Uterus (tissue), 4 donors: Measurements from ENCODE around the gene ZYX. TPM values are rescaled to one million over a fixed set of nuclear protein-coding genes. Genes with fewer than 3 reads are reported as not detected.
"Not testable (repeated sequence)": the region's sequence is repeated elsewhere in the genome, so short reads cannot be mapped to it uniquely, and the experiment has no call there.

Source experiments
- DNase-seq, 2 donors: peaks; one replicate each; pipeline ENCODE4 v3.0.0-alpha.2; 2019 to 2020
- H3K27ac ChIP-seq, 2 donors: fragments of 200-600 bp; sonication (generic); 1 replicate in 1 of 2; 2 replicates in 1 of 2; pipeline ENCODE4 v1.5.1; 2016 to 2018
- H3K27me3 ChIP-seq, 2 donors: fragments of 200-600 bp; sonication (generic); one replicate each; pipeline ENCODE4 v1.5.1; 2018 to 2019; ENCODE audit warnings: control low read depth in 1 of 2
- H3K36me3 ChIP-seq, 2 donors: fragments of 200-600 bp; sonication (generic); one replicate each; pipeline ENCODE4 v1.5.1; 2019; ENCODE audit warnings: control low read depth in 1 of 2
- H3K4me1 ChIP-seq, 2 donors: fragments of 200-600 bp; sonication (generic); one replicate each; pipeline ENCODE4 v1.5.1; 2018 to 2019; ENCODE audit warnings: control low read depth in 1 of 2
- H3K4me3 ChIP-seq, 2 donors: fragments of 200-600 bp; sonication (generic); 1 replicate in 1 of 2; 2 replicates in 1 of 2; pipeline ENCODE4 v1.5.1; 2018 to 2019; ENCODE audit warnings: mild to moderate bottlenecking in 1 of 2
- H3K9me3 ChIP-seq, 2 donors: fragments of 200-600 bp; sonication (generic); one replicate each; pipeline ENCODE4 v1.5.1; 2019; ENCODE audit warnings: control low read depth in 1 of 2
- POLR2A ChIP-seq, 2 donors: fragments of 450-650 bp; IDR thresholded peaks; one replicate each; pipeline ENCODE4 v1.6.1; 2016; ENCODE audit warnings: antibody characterized with exemption in 2 of 2, mild to moderate bottlenecking in 1 of 2, moderate library complexity in 1 of 2
- intact Hi-C: fragments of 100-400 bp; cut with DNase I; formaldehyde crosslinking; loops from one replicate; pipeline ENCODE4 v1.15.1; 2023; ENCODE audit warnings: low total_unique reads
- total RNA-seq, 4 donors: library from RNA; depleted of rRNA in 3 of 4; stranded (reverse); fragments of >200 nt in 3 of 4; gene quantifications; one replicate each; pipeline versions ENCODE4 v1.1.0 to v1.2.4, GENCODE V29; 2014 to 2023
- TF ChIP-seq, protein P1 (sequence below), 4 experiments: fragments of 200-600 bp in 2 of 4; fragments of 450-650 bp in 2 of 4; sonication (generic) in 2 of 4; IDR thresholded peaks; one replicate each; pipeline ENCODE4 v1.5.1; 2016 to 2019; ENCODE audit warnings: antibody characterized with exemption in 4 of 4, mild to moderate bottlenecking in 2 of 4, moderate library complexity in 1 of 4
- donor health status: DM: yes; HTN: yes; CAD: no.

Gene ZYX
- total RNA-seq, 4 donors from 2014 or later = 46.0 to 494 (median 95.9) TPM

DNA sequence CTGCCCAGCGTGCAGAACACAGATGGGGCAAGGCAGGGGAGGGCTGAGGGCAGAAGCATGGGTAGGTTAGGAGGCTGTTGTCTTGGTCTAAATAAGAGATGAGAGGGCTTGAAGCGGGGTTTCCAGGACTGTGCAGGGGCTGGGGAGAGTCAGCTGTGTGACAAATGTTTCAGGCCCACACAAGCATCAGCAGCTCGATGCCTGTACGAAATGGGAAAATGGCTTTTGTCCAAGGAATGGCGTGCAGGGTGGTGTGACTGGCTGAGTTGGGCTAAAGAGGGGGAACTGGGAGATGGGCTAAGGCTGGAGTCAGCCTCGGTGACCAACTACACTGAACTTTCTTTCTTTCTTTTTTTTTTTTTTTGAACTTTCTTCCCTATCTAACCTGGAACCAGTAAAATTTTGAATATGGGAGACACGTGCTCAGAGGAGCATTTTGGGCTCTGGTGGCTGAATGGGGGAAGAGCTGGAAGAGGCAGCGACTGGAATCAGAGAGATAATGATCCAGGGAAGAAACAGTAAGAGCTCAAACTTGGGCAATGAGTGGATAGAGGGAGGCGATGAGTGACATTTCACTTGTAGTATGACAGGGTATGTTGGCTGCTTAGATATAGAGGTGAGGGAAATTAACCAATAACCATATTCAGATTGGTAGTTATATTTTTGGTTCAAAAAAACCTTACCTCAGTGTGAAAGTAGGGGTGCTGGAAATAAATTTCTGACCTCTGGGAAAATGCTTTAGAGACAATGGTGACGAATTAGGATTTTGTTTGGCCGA is 37.7 kb downstream of the ZYX start:
- intact Hi-C loops = loop anchor here (5.0 kb wide), 1 partner anchor 182 kb away; no protein-coding TSS in a partner anchor
- Histone ChIP-seq H3K36me3 (no peaks in the 10 kb centered on the region), H3K4me1 (no peaks in the 10 kb centered on the region), H3K4me3 (no peak overlapping the region), H3K9me3 (no peaks in the 10 kb centered on the region), H3K27me3 (no peaks in the 10 kb centered on the region), H3K27ac (no peak overlapping the region)
- TF ChIP-seq POLR2A (IDR thresholded peaks at IDR 0.05) = no peak
- TF ChIP-seq, protein P1, sequence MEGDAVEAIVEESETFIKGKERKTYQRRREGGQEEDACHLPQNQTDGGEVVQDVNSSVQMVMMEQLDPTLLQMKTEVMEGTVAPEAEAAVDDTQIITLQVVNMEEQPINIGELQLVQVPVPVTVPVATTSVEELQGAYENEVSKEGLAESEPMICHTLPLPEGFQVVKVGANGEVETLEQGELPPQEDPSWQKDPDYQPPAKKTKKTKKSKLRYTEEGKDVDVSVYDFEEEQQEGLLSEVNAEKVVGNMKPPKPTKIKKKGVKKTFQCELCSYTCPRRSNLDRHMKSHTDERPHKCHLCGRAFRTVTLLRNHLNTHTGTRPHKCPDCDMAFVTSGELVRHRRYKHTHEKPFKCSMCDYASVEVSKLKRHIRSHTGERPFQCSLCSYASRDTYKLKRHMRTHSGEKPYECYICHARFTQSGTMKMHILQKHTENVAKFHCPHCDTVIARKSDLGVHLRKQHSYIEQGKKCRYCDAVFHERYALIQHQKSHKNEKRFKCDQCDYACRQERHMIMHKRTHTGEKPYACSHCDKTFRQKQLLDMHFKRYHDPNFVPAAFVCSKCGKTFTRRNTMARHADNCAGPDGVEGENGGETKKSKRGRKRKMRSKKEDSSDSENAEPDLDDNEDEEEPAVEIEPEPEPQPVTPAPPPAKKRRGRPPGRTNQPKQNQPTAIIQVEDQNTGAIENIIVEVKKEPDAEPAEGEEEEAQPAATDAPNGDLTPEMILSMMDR (IDR thresholded peaks at IDR 0.05) = no peak
- DNase-seq = no peak

DNA sequence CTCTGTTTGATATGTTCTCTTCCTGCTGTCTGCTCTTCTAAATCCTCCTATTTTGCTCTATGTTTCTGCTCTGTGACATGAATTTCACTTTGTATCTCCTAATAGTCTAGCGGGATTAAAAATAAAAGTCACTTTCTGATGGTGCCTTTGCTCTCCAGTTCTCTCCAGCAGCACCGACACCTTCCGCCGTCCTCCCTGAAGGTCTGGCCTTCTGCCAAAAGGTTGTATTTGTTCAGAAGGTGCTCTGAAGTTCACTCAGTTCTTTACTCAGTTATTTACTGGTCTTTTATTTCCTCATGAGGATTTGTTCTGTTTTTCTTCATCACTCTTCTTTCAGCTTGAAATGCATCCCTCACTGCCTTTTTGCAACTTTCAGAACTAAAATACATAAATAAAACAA is 38.7 kb downstream of the ZYX start:
- H3K27me3 ChIP-seq = no peaks in the 10 kb centered on the region
- intact Hi-C loops = loop anchor here (5.0 kb wide), 1 partner anchor 183 kb away; no protein-coding TSS in a partner anchor
- no peaks in the 10 kb centered on the region for H3K9me3 ChIP-seq
- no peak for DNase-seq
- TF ChIP-seq POLR2A (IDR thresholded peaks at IDR 0.05) = no peak
- TF ChIP-seq, protein P1 (IDR thresholded peaks at IDR 0.05) = no peak
- no peak overlapping the region for H3K4me3 ChIP-seq
- no peak overlapping the region for H3K27ac ChIP-seq
- H3K36me3 ChIP-seq = no peaks in the 10 kb centered on the region
- no peaks in the 10 kb centered on the region for H3K4me1 ChIP-seq

DNA sequence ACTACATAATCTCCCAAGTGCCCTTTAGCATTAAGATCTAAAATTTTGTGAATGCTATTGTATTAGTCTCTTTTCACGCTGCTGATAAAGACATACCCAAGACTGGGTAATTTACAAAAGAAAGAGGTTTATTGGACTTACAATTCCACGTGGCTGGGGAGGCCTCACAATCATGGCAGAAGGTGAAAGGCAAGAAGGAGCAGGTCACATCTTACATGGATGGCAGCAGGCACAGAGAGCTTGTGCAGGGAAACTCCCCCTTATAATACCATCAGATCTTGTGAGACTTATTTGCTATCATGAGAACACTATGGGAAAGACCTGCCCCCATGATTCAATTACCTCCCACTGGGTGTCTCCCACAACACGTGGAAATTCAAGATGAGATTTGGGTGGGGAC is 39.5 kb downstream of the ZYX start:
- H3K27me3 ChIP-seq, intact Hi-C loops, H3K36me3 ChIP-seq, H3K9me3 ChIP-seq, H3K4me1 ChIP-seq, H3K27ac ChIP-seq, DNase-seq, H3K4me3 ChIP-seq: not testable (repeated sequence)

DNA sequence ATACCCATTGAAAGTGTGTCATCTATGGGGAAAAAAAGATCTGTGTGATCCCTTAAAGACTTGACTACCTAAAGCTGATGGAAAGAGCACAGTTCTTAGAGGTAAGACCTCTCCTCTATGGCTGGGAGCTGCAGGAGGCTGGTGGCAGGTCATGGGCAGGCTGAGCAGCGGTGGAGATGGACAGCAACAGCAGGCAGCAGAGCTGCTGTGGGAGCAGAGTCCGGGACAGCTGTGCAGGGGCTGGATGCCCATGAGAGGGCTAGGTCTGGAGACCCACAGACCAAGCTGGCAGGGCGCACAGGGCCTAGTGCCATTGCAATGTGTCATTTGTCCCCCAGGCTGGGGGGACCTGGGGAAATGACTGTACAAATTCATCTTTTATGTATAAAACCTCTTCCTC is 40.9 kb downstream of the ZYX start:
- intact Hi-C loops = no loop called here
- Histone ChIP-seq H3K36me3 (no peaks in the 10 kb centered on the region), H3K9me3 (no peaks in the 10 kb centered on the region), H3K27me3 (no peaks in the 10 kb centered on the region), H3K27ac (no peak overlapping the region), H3K4me1 (no peaks in the 10 kb centered on the region), H3K4me3 (no peak overlapping the region)
- TF ChIP-seq POLR2A (IDR thresholded peaks at IDR 0.05) = no peak
- TF ChIP-seq, protein P1 (IDR thresholded peaks at IDR 0.05) = no peak
- DNase-seq = no peak

GRCh38 chr7:143424476-143424875 is 43.3 kb downstream of the ZYX start:
- H3K27me3 ChIP-seq, H3K4me3 ChIP-seq, DNase-seq, H3K27ac ChIP-seq, H3K4me1 ChIP-seq, intact Hi-C loops, H3K36me3 ChIP-seq, H3K9me3 ChIP-seq: not testable (repeated sequence)

GRCh38 chr7:143426479-143427142 is 45.5 kb downstream of the ZYX start:
- no peak for DNase-seq
- no peak overlapping the region for H3K27ac ChIP-seq

More at GRCh38 chr7:143426479-143427142, 45.5 kb downstream of the ZYX start:
- no peak for TF ChIP-seq POLR2A (IDR thresholded peaks at IDR 0.05)
- TF ChIP-seq, protein P1 (IDR thresholded peaks at IDR 0.05) = no peak
- H3K4me3 ChIP-seq = no peak overlapping the region
- no peaks in the 10 kb centered on the region for H3K36me3 ChIP-seq
- no peaks in the 10 kb centered on the region for H3K27me3 ChIP-seq
- H3K9me3 ChIP-seq = no peaks in the 10 kb centered on the region
- intact Hi-C loops = no loop called here
- H3K4me1 ChIP-seq = no peaks in the 10 kb centered on the region
